ENCODE data around the gene KCNH2.

DNA sequence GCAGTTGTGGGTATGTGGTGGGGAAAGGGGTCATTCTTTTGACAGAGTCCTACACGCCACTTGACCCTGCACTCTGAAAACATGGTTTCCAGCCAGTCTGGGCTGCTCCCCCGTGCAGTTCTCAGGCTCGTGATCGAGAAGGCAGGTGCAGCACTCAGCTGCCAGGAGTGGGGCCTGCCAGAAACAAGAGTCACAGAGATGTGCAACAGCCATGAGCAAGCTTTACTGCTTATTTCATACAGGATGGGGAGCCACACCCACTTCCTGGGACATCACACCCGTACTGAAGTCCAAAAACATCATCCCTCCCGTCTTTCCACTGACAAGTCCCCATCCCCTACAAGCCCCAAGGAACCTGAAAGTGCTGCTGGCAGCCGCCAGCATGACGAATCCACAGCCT, 36.8 kb upstream of the KCNH2 start:
- TF ChIP-seq, protein P1, sequence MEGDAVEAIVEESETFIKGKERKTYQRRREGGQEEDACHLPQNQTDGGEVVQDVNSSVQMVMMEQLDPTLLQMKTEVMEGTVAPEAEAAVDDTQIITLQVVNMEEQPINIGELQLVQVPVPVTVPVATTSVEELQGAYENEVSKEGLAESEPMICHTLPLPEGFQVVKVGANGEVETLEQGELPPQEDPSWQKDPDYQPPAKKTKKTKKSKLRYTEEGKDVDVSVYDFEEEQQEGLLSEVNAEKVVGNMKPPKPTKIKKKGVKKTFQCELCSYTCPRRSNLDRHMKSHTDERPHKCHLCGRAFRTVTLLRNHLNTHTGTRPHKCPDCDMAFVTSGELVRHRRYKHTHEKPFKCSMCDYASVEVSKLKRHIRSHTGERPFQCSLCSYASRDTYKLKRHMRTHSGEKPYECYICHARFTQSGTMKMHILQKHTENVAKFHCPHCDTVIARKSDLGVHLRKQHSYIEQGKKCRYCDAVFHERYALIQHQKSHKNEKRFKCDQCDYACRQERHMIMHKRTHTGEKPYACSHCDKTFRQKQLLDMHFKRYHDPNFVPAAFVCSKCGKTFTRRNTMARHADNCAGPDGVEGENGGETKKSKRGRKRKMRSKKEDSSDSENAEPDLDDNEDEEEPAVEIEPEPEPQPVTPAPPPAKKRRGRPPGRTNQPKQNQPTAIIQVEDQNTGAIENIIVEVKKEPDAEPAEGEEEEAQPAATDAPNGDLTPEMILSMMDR (IDR thresholded peaks at IDR 0.05): no peak
- TF ChIP-seq ELF1 (IDR thresholded peaks at IDR 0.05) (no peak), FOXJ3 (CRISPR knock-in tag; IDR thresholded peaks at IDR 0.05) (no peak), POLR2AphosphoS5 (IDR thresholded peaks at IDR 0.05; ENCODE audit: low read depth, low read length) (no peak), NRF1 (IDR thresholded peaks at IDR 0.05; ENCODE audit: low read depth, low read length) (no peak), RCOR1 (IDR thresholded peaks at IDR 0.05; ENCODE audit: low read length) (no peak), EP300 (IDR thresholded peaks at IDR 0.05; ENCODE audit: borderline replicate concordance in 1 of 2, low read depth in 1 of 2, low read length in 1 of 2) (no peak), RAD21 (IDR thresholded peaks at IDR 0.05; ENCODE audit: low read length) (no peak)
